Neural cell (in vitro differentiated cells): ENCODE measurements around the gene NIPA2. TPM values are rescaled to one million over a fixed set of nuclear protein-coding genes. Genes with fewer than 3 reads are reported as not detected.

Experiments used
- H2AFZ ChIP-seq: fragments of 200-600, 300-800 bp; sonication (generic), shearing (Covaris generic); 2 replicates; pipeline ENCODE4 v1.6.0; 2014; ENCODE audit warnings: low read depth, mild to moderate bottlenecking, antibody characterized with exemption, low read length, moderate library complexity
- H3F3A ChIP-seq: fragments of 200-600 bp; shearing (Covaris generic); 2 replicates; pipeline ENCODE4 v1.6.1; 2016; ENCODE audit warnings: mild to moderate bottlenecking, moderate library complexity, mixed read lengths, antibody characterized with exemption, low read length; ENCODE audit not compliant: insufficient read depth, poor library complexity, severe bottlenecking
- H3K27ac ChIP-seq: fragments of 200-600, 300-800 bp; sonication (generic), shearing (Covaris generic); 2 replicates; pipeline ENCODE4 v1.5.1; 2014; ENCODE audit warnings: mild to moderate bottlenecking, low read length, moderate library complexity
- H3K27me3 ChIP-seq: fragments of 300-800, 200-600 bp; sonication (generic), shearing (Covaris generic); 2 replicates; pipeline ENCODE4 v1.6.0; 2014; ENCODE audit warnings: mild to moderate bottlenecking, low read depth, low read length, moderate library complexity; ENCODE audit not compliant: insufficient read depth
- H3K36me3 ChIP-seq: fragments of 300-800, 200-600 bp; sonication (generic), shearing (Covaris generic); 2 replicates; pipeline ENCODE4 v1.5.1; 2014; ENCODE audit warnings: mild to moderate bottlenecking, antibody characterized with exemption, low read length, moderate library complexity; ENCODE audit not compliant: insufficient read depth
- H3K4me2 ChIP-seq: fragments of 300-800, 200-600 bp; sonication (generic), shearing (Covaris generic); 2 replicates; pipeline ENCODE4 v1.6.0; 2014; ENCODE audit warnings: mild to moderate bottlenecking, low read length
- H3K4me3 ChIP-seq: fragments of 300-800, 200-600 bp; sonication (generic), shearing (Covaris generic); 2 replicates; pipeline ENCODE4 v1.5.1; 2014; ENCODE audit warnings: mild to moderate bottlenecking, low read length, moderate library complexity
- H3K79me2 ChIP-seq: fragments of 200-600 bp; shearing (Covaris generic); replicated peaks from 2 replicates; pipeline ENCODE4 v1.6.0; 2014; ENCODE audit warnings: mild to moderate bottlenecking, low read length, moderate library complexity; ENCODE audit not compliant: insufficient read depth
- H3K9ac ChIP-seq: fragments of 300-800, 200-600 bp; sonication (generic), shearing (Covaris generic); 2 replicates; pipeline ENCODE4 v1.6.1; 2016; ENCODE audit warnings: mild to moderate bottlenecking, low read length, mixed read lengths
- H3K9me2 ChIP-seq: fragments of 200-600 bp; shearing (Covaris generic); 2 replicates; pipeline ENCODE4 v1.6.1; 2016; ENCODE audit warnings: mild to moderate bottlenecking, low read length, mixed read lengths; ENCODE audit not compliant: insufficient read depth
- H3K9me3 ChIP-seq: fragments of 200-600, 300-800 bp; sonication (generic), shearing (Covaris generic); 2 replicates; pipeline ENCODE4 v1.6.1; 2016; ENCODE audit warnings: mild to moderate bottlenecking, mixed run types, low read length, moderate library complexity, mixed read lengths
- H4K20me1 ChIP-seq: fragments of 200-600 bp; shearing (Covaris generic); 2 replicates; pipeline ENCODE4 v1.6.1; 2016; ENCODE audit warnings: mild to moderate bottlenecking, mixed run types; ENCODE audit not compliant: insufficient read depth
- CTCF ChIP-seq: fragments of 450-650 bp; IDR thresholded peaks from 2 replicates; pipeline ENCODE4 v1.5.1; 2014; ENCODE audit warnings: antibody characterized with exemption, mild to moderate bottlenecking, moderate library complexity; ENCODE audit not compliant: poor library complexity, severe bottlenecking
- EP300 ChIP-seq: fragments of 450-650 bp; conservative IDR thresholded peaks from 2 replicates; pipeline ENCODE4 v1.6.1; 2014; ENCODE audit warnings: antibody characterized with exemption, mild to moderate bottlenecking, moderate library complexity; ENCODE audit not compliant: poor library complexity, severe bottlenecking
- EZH2 ChIP-seq: fragments of 200-600, 300-800 bp; shearing (Covaris generic), sonication (generic); IDR thresholded peaks from 2 replicates; pipeline ENCODE4 v1.6.1; 2014; ENCODE audit warnings: antibody characterized with exemption, low read length, borderline replicate concordance, mild to moderate bottlenecking; ENCODE audit not compliant: insufficient read depth, poor library complexity, severe bottlenecking
- MXI1 ChIP-seq: fragments of 450-650 bp; conservative IDR thresholded peaks from 2 replicates; pipeline ENCODE4 v1.6.1; 2014; ENCODE audit warnings: antibody characterized with exemption, mild to moderate bottlenecking; ENCODE audit not compliant: poor library complexity, severe bottlenecking
- POLR2AphosphoS5 ChIP-seq: IDR thresholded peaks from 2 replicates; pipeline ENCODE4 v1.6.1; 2012
- RAD21 ChIP-seq: fragments of 450-650 bp; conservative IDR thresholded peaks from 2 replicates; pipeline ENCODE4 v1.6.1; 2014; ENCODE audit warnings: antibody characterized with exemption, mild to moderate bottlenecking, moderate library complexity
- REST ChIP-seq: IDR thresholded peaks from 2 replicates; pipeline ENCODE4 v1.6.1; 2012; ENCODE audit warnings: borderline replicate concordance
- SMC3 ChIP-seq: fragments of 450-650 bp; conservative IDR thresholded peaks from 2 replicates; pipeline ENCODE4 v1.6.1; 2014; ENCODE audit warnings: antibody characterized with exemption, mild to moderate bottlenecking, moderate library complexity; ENCODE audit not compliant: poor library complexity
- TAF1 ChIP-seq: IDR thresholded peaks from 2 replicates; pipeline ENCODE4 v1.6.1; 2012; ENCODE audit warnings: low read depth
- polyA plus RNA-seq: library from polyadenylated mRNA; depleted of rRNA; stranded (reverse); fragments of >200 nt; gene quantifications from 2 replicates; pipeline ENCODE4 v1.2.3, GENCODE V29; 2014

Gene NIPA2
- polyA plus RNA-seq, 1 donor from 2014 or later: 52.6 TPM

- no peak for TF ChIP-seq CTCF
- no peak for TF ChIP-seq RAD21
- TF ChIP-seq TAF1: no peak
- TF ChIP-seq SMC3: no peak
- TF ChIP-seq MXI1: no peak
- TF ChIP-seq EZH2: no peak
- TF ChIP-seq EP300: no peak
- no peak for TF ChIP-seq POLR2AphosphoS5
- TF ChIP-seq REST: no peak
- Histone ChIP-seq H3K27ac (no peak overlapping the region), H4K20me1 (no peaks in the 10 kb centered on the region), H2AFZ (no peak overlapping the region), H3K9me2 (no peaks in the 10 kb centered on the region), H3K79me2 (no peaks in the 10 kb centered on the region), H3K4me3 (no peak overlapping the region), H3F3A (no peaks in the 10 kb centered on the region), H3K27me3 (no peaks in the 10 kb centered on the region), H3K4me2 (no peak overlapping the region), H3K36me3 (no peaks in the 10 kb centered on the region), H3K9ac (no peak overlapping the region), H3K9me3 (no peaks in the 10 kb centered on the region)
These were observed 65.0 kb downstream of the NIPA2 start for GRCh38 chr15:22903427-22903826.

- H3K4me3 ChIP-seq: no peak overlapping the region
- no peak overlapping the region for H2AFZ ChIP-seq
- TF ChIP-seq RAD21 (no peak), SMC3 (no peak), TAF1 (no peak), POLR2AphosphoS5 (no peak), MXI1 (no peak), CTCF (no peak), EZH2 (no peak), REST (no peak), EP300 (no peak)
- H3F3A ChIP-seq: no peaks in the 10 kb centered on the region
- H3K27me3 ChIP-seq: no peaks in the 10 kb centered on the region
- no peaks in the 10 kb centered on the region for H4K20me1 ChIP-seq
- no peaks in the 10 kb centered on the region for H3K79me2 ChIP-seq
- no peaks in the 10 kb centered on the region for H3K36me3 ChIP-seq
- no peak overlapping the region for H3K4me2 ChIP-seq
- H3K9me2 ChIP-seq: no peaks in the 10 kb centered on the region
- no peak overlapping the region for H3K9ac ChIP-seq
- H3K9me3 ChIP-seq: no peaks in the 10 kb centered on the region
- no peak overlapping the region for H3K27ac ChIP-seq
These were observed 65.6 kb downstream of the NIPA2 start for GRCh38 chr15:22903961-22904534.
